Measurements from ENCODE around the gene TMSB10. TPM values are rescaled to one million over a fixed set of nuclear protein-coding genes. Genes with fewer than 3 reads are reported as not detected.
A peak's percentile ranks its signal among the peaks of the same experiment; 100 is the strongest.
"Not testable (repeated sequence)": the region's sequence is repeated elsewhere in the genome, so short reads cannot be mapped to it uniquely, and the experiment has no call there.

The TMSB10 gene
- total and polyA plus RNA-seq, 2 donors (not counting 1 experiment from before 2014, with no cell fraction given), result 885 to 5,410 TPM

DNA sequence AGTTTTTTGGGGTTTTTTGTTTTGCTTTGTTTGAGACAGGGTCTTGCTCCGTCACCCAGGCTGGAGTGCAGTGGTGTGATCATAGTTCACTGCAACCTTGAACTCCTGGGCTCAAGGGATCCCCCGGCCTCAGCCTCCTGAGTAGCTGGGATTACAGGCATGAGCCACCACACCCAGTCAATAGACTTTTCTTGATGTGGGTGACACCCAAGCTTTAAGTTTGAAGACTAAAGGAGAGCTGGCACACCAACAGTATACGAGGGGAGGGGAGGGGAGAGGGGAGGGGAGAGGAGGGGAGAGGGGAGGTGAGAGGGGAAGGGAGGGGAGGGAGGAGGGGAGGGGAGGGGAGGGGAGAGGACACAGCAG lies 40.4 kb downstream of the TMSB10 start:
- POLR2A ChIA-PET, result interaction anchor here (0.5 to 2.5 kb wide), 10 partner anchors 14 to 57 kb away, joined by 3 to 28 read pairs (median 5); partner anchors contain the start of gene KCMF1
- not testable (repeated sequence) for H3K36me3 ChIP-seq (replicated peaks in 1 of 2; ENCODE audit: control extremely low read depth in 1 of 2, control insufficient read depth in 1 of 2, extremely low read depth in 1 of 2, insufficient read depth in 2 of 2, low read length in 1 of 2); H3K9ac ChIP-seq (ENCODE audit: low read length); H3K79me2 ChIP-seq (ENCODE audit: control insufficient read depth, insufficient read depth, low read length); ATAC-seq (ENCODE audit: low read depth); H3K27me3 ChIP-seq (replicated peaks in 1 of 4; ENCODE audit: control extremely low read depth in 1 of 4, control insufficient read depth in 3 of 4, insufficient read depth in 4 of 4, low read length in 3 of 4); H4K20me1 ChIP-seq (ENCODE audit: control insufficient read depth, insufficient read depth, low read length, poor library complexity, severe bottlenecking); H3K9me3 ChIP-seq (ENCODE audit: control extremely low read depth in 1 of 3, control insufficient read depth in 2 of 3, insufficient read depth in 1 of 3, low read length in 2 of 3); H3K9me3 Mint-ChIP-seq (ENCODE audit: insufficient read depth); H3K27me3 Mint-ChIP-seq
- peak overlapping the region; percentile 79 for H3K4me3 Mint-ChIP-seq
- CTCF ChIA-PET, result interaction anchor here (0.9 to 11.9 kb wide), 20 partner anchors 8 to 448 kb away, joined by 3 to 168 read pairs (median 8); partner anchors contain the start of genes KCMF1 and TMSB10
- intact Hi-C loops (cut with micrococcal nuclease), result loop anchor here (1.0 kb wide), 3 partner anchors 18 to 23 kb away; no protein-coding TSS in a partner anchor
- peak; percentile 10 for DNase-seq
- peaks cover 50% of the 10 kb centered on the region for H3K4me1 Mint-ChIP-seq
- 40% methylated on average over 2 of the region's 3 CpGs for WGBS (ENCODE audit: insufficient coverage)
- H3K27ac ChIP-seq (ENCODE audit: low read length in 2 of 2), result peak overlapping the region; percentile 78 to 87
- H3K4me2 ChIP-seq (replicated peaks; ENCODE audit: low read depth, low read length, poor library complexity, severe bottlenecking), result peak overlapping the region; percentile 71
- peak overlapping the region; percentile 93 for H3K27ac Mint-ChIP-seq
- peak overlapping the region; percentile 71 for H2AFZ ChIP-seq (ENCODE audit: insufficient read depth, low read depth, low read length, poor library complexity, severe bottlenecking)
- peak overlapping the region in 3 of 5 experiments; percentile 25 to 39 (median 36) for H3K4me3 ChIP-seq (ENCODE audit: control extremely low read depth in 1 of 5, extremely low read depth in 1 of 5, insufficient read depth in 1 of 5, low read depth in 2 of 5, low read length in 4 of 5)
- H3K4me1 ChIP-seq (ENCODE audit: control insufficient read depth in 2 of 2, insufficient read depth in 2 of 2, low read length in 2 of 2), result peaks cover 50 to 61% of the 10 kb centered on the region in 2 donors

DNA sequence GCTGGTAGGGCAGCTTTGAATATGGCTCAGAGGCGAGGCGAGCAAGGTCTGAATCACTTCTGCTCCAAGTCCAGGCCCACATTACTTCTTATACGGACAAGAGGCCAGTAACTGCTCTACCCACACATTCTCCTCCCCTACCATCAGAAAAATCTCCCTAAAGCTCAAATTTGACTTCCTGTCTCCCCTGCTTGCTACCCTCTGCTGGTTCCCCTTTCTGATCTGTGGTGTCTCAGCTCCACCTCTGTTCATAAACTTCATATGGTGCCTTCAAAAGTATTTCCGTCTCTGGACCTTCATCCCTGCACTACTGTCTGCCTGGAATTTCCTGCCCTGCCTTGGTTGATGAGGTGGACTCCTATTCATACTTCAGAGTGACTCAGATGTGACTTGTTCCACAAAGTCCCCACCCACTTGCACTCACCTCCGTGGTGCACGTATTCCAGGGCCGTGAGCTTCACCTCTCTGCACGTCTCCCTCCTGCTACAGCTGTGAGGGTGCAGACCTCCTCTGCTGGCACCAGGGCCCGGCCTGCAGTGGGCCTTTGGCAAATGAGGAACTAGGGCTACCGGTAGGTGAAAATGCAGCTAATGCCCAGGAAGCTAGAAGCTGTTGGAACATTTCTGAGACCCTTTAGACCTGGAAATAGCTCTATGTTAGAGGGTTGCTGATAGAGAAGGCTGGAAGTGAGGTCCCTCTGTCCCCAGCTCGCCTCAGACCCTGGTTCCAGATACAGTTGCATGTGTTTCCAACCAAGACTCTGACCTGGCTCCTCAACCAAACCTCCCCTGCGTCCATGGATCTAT lies 41.0 kb downstream of the TMSB10 start:
- peak overlapping the region; percentile 79 for H3K4me3 Mint-ChIP-seq
- POLR2A ChIA-PET, result interaction anchor here (0.5 to 2.5 kb wide), 11 partner anchors 14 to 67 kb away, joined by 3 to 28 read pairs (median 5); partner anchors contain the start of gene KCMF1
- H3K4me1 Mint-ChIP-seq, result peaks cover 45% of the 10 kb centered on the region
- H3K27me3 ChIP-seq (replicated peaks in 1 of 4; ENCODE audit: control extremely low read depth in 1 of 4, control insufficient read depth in 3 of 4, insufficient read depth in 4 of 4, low read length in 3 of 4), result no peaks in the 10 kb centered on the region
- peak overlapping the region; percentile 41 for H3K9ac ChIP-seq (ENCODE audit: low read length)
- H3K4me3 ChIP-seq (ENCODE audit: control extremely low read depth in 1 of 5, extremely low read depth in 1 of 5, insufficient read depth in 1 of 5, low read depth in 2 of 5, low read length in 4 of 5), result peak overlapping the region in 4 of 5 experiments; percentile 14 to 48 (median 32)
- ATAC-seq (ENCODE audit: low read depth) (peak; percentile 86), DNase-seq (peak; percentile 83)
- H3K36me3 ChIP-seq (replicated peaks in 1 of 2; ENCODE audit: control extremely low read depth in 1 of 2, control insufficient read depth in 1 of 2, extremely low read depth in 1 of 2, insufficient read depth in 2 of 2, low read length in 1 of 2), result no peaks in the 10 kb centered on the region
- WGBS (ENCODE audit: insufficient coverage), result 10% methylated on average over 10 of the region's 12 CpGs
- no peaks in the 10 kb centered on the region for H3K9me3 ChIP-seq (ENCODE audit: control extremely low read depth in 1 of 3, control insufficient read depth in 2 of 3, insufficient read depth in 1 of 3, low read length in 2 of 3)
- H3K27ac ChIP-seq (ENCODE audit: low read length in 2 of 2), result peak overlapping the region; percentile 78 to 87
- H3K9me3 Mint-ChIP-seq (ENCODE audit: insufficient read depth), result no peaks in the 10 kb centered on the region
- intact Hi-C loops (cut with micrococcal nuclease), result loop anchor here (1.0 kb wide), 3 partner anchors 18 to 23 kb away; no protein-coding TSS in a partner anchor
- no peak for TF ChIP-seq EZH2 (IDR thresholded peaks at IDR 0.05; ENCODE audit: borderline replicate concordance, insufficient read depth, low read depth, low read length, poor library complexity, severe bottlenecking)
- TF ChIP-seq, protein P1, sequence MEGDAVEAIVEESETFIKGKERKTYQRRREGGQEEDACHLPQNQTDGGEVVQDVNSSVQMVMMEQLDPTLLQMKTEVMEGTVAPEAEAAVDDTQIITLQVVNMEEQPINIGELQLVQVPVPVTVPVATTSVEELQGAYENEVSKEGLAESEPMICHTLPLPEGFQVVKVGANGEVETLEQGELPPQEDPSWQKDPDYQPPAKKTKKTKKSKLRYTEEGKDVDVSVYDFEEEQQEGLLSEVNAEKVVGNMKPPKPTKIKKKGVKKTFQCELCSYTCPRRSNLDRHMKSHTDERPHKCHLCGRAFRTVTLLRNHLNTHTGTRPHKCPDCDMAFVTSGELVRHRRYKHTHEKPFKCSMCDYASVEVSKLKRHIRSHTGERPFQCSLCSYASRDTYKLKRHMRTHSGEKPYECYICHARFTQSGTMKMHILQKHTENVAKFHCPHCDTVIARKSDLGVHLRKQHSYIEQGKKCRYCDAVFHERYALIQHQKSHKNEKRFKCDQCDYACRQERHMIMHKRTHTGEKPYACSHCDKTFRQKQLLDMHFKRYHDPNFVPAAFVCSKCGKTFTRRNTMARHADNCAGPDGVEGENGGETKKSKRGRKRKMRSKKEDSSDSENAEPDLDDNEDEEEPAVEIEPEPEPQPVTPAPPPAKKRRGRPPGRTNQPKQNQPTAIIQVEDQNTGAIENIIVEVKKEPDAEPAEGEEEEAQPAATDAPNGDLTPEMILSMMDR (IDR thresholded peaks at IDR 0.05), result no peak
- H3K79me2 ChIP-seq (ENCODE audit: control insufficient read depth, insufficient read depth, low read length), result peaks cover 3% of the 10 kb centered on the region
- peak overlapping the region; percentile 93 for H3K27ac Mint-ChIP-seq
- peak overlapping the region; percentile 71 for H2AFZ ChIP-seq (ENCODE audit: insufficient read depth, low read depth, low read length, poor library complexity, severe bottlenecking)
- peak overlapping the region; percentile 71 for H3K4me2 ChIP-seq (replicated peaks; ENCODE audit: low read depth, low read length, poor library complexity, severe bottlenecking)
- no peaks in the 10 kb centered on the region for H3K27me3 Mint-ChIP-seq
- CTCF ChIA-PET, result interaction anchor here (0.5 to 11.9 kb wide), 23 partner anchors 8 to 449 kb away, joined by 3 to 168 read pairs (median 7); partner anchors contain the start of genes KCMF1, TGOLN2 and TMSB10
- H3K4me1 ChIP-seq (ENCODE audit: control insufficient read depth in 2 of 2, insufficient read depth in 2 of 2, low read length in 2 of 2), result peaks cover 44 to 55% of the 10 kb centered on the region in 2 donors
- no peaks in the 10 kb centered on the region for H4K20me1 ChIP-seq (ENCODE audit: control insufficient read depth, insufficient read depth, low read length, poor library complexity, severe bottlenecking)

All from B cell (primary cell).